ENCODE results near the gene FKBP15.

Gene FKBP15

DNA sequence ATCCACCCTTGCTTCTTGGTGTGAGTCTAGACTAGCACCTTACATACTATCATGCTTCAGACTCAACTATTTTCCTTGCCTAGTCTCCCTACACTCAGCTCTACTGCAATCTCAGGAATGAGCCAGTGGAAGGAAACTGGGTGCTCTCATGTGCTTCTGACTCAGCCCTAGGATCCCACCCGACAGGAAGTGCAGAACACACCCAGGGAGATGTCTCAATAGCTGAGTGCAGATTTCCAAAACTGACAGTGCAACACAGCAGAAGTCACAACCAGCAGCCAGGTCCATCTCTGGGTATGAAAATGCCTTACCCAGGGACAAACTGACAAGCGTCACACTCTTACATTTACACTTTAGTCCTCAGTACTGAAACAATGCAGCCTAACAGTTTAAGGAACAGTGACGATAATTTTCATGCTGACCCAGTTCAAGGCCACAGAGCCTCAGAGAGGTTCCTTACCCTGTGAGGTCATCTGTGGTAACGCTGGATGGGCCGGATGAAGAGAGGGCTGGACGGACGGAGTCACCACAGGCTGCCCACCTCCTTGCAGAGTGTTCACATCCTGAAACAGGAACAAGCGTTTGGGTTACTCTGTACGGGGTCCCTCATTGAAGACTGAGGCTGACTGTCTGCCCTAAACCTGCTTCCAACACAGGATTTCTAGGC is 33.0 kb downstream of the FKBP15 start:
- DNase-seq (ENCODE audit: extremely low spot score, insufficient read length, low read depth) (no peak), FAIRE-seq (no peak)

DNA sequence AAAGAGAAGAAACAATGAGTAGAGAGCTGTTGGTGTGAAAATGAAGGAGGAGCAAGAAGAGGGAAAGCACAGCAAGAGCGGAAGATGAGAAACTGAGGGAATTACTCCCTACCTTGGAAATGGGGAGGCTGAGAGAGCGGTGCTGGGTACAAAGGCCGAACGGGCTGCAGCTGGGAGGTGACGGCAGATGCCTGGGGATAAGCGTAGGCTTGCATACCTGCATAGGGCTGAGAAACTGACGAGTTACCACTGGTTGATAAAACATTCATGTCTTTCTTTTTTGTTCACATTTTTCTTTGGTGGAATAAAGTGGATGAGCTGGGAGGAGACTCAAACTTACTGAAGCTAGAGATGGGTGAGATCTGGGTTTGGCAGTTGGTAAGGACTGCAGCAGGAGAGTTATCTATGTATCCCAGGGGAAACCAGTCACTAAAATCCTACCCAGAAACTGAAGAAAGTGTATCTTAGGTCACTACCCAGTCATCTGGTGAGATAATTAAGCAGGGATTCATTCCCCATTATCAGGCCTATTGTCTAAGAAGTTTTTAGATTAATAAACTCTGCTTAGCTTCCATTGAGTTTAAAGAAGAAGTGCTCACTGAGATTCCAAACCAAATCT is 34.8 kb downstream of the FKBP15 start:
- DNase-seq (ENCODE audit: extremely low spot score, insufficient read length, low read depth) (no peak), FAIRE-seq (no peak)

DNA sequence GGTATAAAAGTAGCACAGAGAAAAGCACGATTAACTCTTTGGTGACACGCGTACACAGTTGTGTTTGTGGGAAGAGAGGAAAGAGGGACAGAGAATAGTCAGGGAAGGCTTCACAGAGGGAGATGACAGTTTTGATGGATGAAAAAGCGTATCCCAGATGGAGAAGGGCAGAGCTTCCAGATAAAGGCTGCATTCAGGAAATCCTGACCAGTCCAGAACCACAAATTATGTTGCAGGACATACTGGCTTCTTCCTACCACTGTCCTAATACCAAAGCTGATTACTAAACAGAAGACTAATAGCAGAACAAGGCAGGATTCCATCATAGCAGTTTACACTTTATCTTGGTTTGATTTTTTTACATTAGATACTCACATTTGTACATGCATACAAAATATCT is 35.8 kb downstream of the FKBP15 start:
- no peak for DNase-seq (ENCODE audit: extremely low spot score, insufficient read length, low read depth)
- FAIRE-seq: no peak

DNA sequence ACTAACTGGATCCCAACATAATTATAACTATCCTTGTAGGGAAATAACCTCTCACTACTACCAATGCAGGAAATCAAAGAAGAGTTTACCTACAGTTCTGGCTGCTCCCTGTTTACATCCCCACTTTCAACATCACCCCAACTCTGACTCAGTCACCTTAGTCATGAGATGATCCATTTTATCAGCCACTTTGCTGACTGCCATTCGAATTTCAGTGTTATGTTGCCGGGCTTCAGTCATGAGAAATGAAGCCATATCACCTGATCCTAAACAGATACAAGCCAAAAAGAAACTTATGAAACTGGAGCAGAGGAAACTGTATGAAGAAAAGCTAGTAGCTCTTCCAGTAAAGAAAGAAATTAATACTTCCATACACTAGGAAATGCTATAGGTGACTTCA is 36.5 kb downstream of the FKBP15 start:
- no peak for DNase-seq (ENCODE audit: extremely low spot score, insufficient read length, low read depth)
- FAIRE-seq: no peak

DNA sequence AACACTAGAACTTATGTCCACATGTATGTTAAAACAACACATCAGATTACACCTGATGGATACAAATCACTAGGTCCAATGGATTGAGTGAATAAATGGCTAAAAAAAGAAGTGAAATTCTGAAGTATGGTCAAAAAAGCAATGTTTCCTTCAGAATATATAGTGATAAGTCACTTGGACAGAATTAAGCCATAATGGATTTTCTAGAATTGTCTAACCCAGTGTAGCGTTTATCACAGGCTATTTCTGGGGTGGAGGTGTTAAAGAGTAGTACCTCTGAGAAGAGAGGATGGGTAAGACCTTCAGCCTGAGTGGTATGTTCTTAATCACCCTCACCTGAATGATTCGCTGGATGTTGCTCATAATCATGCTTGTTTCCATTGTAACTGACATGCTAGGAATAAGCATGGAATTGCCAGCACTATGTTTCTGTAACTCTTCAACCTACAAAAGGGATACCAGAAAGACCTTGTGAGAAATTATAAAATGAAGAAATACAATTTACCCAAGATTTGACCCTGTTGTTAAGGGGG is 37.1 kb downstream of the FKBP15 start:
- DNase-seq (ENCODE audit: extremely low spot score, insufficient read length, low read depth) (no peak), FAIRE-seq (no peak)

DNA sequence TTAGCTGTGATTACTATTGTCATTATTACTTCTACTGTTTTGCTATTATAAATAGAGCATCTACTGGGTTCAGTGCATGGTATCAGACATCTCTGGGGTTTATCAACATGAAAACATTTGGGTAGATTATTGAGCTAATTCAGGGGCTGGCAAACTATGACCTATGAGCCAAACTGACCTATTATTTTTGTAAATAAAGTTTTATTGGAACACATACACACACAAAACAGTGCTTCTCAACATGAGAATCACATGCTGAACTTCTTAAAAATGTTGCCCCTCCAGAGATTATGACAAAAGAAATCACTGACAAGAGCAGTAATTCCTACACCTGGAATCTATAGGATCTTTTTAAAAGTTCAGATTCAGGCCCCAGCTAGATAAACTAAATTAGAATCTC is 39.9 kb downstream of the FKBP15 start:
- FAIRE-seq: no peak
- no peak for DNase-seq (ENCODE audit: extremely low spot score, insufficient read length, low read depth)

DNA sequence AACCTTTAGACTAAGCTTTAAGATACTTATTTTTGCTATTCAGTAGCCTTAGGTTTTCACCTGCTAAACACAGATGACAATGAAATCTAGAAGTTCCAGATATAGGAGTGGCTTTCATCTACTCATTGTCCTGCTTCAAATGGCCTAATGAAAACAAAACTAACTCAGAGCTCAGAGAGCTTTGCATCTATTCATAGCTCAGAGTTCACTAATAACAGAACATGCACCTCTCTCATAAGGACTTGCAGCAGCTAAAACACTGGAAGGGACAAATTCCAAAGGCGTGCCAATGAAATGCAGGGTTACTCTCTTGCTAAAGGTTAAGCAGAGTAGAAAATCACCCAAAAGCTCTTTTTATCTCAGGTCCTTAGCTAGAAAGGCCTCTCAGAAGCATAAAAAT is 41.2 kb downstream of the FKBP15 start:
- FAIRE-seq: no peak
- no peak for DNase-seq (ENCODE audit: extremely low spot score, insufficient read length, low read depth)

DNA sequence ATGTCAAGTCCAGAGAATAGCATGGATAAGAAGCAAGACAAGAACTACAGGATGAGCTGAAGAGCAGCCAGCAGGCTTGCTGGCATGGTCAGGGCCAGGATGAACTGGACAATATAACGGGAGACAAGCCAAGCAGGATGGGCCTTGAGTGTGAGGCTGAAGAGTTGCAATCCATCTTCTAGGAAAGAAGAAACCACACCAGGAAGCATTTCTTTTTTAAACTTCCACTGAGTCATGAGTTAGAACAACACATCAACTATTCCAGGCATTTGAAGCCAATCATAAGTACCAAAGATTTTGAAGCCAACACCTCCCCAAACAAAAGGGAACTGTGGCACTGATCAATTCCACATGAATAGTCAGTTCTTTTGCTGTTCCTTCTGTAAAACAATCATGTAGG is 43.0 kb downstream of the FKBP15 start:
- no peak for DNase-seq (ENCODE audit: extremely low spot score, insufficient read length, low read depth)

DNA sequence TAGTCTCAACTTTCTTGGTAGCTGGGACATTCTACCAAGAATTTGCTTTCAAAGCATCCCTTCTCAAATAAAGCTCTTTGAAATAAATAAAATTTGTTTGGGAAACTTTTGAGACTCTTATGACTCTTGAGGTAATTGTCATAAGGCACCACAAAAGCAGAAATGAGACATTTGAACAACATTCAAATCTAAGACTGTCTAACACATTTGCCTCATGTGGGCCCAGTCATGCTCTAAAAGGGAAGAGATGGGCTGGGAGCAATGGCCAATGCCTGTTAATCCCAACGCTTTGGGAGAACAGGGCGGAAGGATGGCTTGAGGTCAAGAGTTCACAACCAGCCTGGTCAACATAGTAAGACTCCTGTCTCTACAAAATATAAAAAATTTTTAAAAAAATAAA is 43.8 kb downstream of the FKBP15 start:
- DNase-seq (ENCODE audit: extremely low spot score, insufficient read length, low read depth): no peak

More for the DNA sequence above, 43.0 kb downstream of the FKBP15 start:
- no peak for FAIRE-seq

DNA sequence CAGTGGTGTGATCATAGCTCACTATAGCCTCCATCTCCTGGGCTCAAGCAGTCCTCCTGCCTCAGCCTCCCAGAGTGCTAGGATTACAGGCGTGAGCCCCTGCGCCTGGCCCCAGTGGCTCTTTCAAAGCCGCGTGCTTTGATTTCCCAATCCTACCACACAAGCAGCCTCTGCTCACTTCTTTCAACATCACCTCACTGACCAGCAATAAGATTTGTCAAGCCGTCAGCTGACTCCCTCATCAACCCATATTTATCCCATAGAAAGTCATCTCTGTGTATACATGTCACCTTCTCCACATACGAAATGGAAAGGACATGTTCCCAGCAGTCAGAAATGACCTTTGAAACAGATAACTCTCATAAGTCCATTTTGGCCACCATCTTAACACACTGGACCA is 44.3 kb downstream of the FKBP15 start:
- DNase-seq (ENCODE audit: extremely low spot score, insufficient read length, low read depth): no peak
- FAIRE-seq: no peak

More for the DNA sequence above, 43.8 kb downstream of the FKBP15 start:
- no peak for FAIRE-seq

DNA sequence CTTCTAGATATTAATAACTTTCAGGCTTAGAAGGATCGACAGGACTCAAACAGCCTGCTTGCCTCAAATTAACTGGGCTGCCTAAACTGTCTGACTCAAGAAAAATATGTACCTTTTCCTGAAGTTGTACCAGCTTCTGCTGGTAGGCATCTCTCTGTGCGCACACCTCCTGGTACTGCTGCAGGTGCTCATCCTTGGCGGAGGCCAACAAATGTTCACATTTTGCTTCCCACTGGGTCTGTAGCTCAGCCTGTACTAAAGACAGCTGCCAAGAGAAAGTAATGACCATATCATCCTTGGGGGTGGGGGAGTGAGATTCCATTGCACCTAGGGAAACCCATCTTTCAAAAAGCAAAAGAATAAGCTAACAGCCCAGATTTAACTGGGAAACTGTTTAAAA is 47.7 kb downstream of the FKBP15 start:
- FAIRE-seq (no peak), DNase-seq (ENCODE audit: extremely low spot score, insufficient read length, low read depth) (no peak)

DNA sequence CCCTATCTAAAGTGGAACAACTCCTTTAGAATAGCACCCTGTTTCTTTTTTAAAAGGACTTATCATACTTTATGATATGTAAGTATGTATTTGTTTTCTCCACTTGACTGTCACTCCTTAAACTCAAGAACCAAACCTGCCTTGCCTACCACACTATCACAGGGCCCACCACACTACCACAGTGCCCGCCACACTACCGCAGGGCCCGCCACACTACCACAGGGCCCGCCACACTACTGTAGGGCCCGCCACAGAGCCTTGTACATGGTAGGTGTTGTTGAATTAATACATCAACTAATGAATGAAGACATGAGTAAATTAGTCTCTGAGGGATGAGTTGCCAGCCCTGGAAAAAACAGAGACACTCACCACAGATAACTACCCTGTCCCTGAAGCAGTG is 52.3 kb downstream of the FKBP15 start:
- FAIRE-seq (no peak), DNase-seq (ENCODE audit: extremely low spot score, insufficient read length, low read depth) (no peak)

DNA sequence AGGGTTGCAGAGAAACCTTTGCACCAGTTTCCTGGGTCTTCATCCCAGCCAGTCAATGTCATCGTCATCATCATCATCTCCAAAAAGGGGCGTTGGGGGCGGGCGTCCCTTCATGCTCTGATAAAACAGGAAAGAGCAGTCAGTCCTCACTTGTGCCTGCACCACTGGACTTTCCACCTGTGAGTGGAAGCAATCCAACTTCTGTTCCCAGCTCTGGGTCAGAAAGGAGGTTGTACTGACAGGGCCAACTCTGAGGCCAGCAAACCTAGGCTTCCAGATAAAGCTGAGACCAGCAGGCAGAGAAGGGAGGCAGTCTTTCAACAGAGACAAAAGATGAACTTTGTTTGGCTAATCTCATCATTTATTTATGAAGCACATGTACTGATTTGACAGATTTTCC is 55.0 kb downstream of the FKBP15 start:
- no peak for FAIRE-seq
- no peak for DNase-seq (ENCODE audit: extremely low spot score, insufficient read length, low read depth)

DNA sequence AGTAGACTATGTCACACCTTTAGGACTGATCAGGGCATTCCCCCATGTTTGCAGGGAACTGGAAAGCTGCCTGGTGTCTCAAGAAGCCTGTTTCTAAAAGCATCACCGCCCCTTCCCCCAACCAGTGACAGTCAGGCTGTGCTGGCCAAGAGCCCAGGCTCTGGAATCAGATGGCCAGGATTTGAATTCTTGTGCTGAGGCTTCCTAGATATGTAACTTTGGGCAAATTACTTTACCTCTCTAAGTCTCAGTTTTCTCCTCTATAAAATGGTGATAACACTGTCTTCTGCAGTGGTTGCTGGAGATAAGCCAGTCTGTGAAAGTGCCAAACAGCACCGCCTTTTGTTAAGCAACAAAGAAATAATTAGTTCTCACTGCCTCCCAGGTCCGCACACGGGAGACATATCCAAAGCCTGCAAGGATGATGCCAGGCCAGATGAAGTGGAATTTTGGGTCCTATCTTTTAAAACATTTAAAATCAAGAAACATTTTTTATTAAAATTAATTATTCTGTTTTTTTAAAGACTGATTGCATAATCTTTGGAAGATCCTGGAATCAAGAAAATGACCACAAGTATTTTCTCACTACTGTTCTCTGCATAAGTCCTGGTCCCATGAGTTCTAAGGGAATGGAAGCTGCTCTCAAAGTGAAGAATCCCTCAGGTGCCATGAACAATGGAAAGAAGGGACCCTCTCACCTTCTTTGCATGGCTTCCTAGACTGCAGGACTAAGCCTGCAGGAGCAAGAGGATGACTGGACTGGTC is 56.4 kb downstream of the FKBP15 start:
- no peak for DNase-seq (ENCODE audit: extremely low spot score, insufficient read length, low read depth)
- FAIRE-seq: no peak

DNA sequence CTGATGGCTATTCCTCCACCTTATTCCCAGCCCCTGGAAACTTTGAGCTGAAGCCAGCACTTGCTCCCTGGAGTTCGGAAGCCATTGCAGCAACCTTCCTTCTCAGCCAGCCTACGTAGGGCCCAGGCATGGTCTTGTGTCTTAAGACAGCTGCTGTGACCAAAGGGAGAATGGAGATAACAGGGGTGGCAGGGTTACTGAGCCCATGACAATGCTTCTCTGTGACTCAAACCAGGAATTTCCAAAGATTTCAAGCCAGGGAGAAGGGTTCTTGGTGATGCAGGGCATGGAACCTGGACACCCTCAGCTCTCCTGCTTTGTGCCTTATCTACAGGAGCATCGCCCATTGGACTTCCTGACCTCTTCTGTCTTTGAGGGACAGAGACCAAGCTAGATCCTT is 58.1 kb downstream of the FKBP15 start:
- FAIRE-seq: no peak
- no peak for DNase-seq (ENCODE audit: extremely low spot score, insufficient read length, low read depth)

DNA sequence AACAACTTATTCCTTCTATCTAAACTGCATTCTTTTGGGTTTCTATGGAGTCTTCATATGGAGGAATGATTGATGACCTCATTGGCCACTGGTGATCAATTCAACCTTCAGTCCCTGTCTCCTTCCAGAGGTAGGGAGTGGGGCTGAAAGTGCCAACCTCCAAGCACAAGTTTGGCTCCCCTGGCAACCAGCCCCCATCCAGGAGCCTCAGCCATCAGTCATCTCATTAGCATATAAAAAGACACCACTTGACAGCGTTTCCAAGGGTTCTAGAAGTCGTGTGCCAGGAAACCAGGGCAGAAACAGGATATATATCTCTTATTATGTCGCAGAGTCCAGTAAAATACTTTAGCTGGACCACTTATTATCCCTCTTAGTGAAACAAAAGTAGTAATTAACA is 60.5 kb downstream of the FKBP15 start:
- no peak for FAIRE-seq
- no peak for DNase-seq (ENCODE audit: extremely low spot score, insufficient read length, low read depth)

DNA sequence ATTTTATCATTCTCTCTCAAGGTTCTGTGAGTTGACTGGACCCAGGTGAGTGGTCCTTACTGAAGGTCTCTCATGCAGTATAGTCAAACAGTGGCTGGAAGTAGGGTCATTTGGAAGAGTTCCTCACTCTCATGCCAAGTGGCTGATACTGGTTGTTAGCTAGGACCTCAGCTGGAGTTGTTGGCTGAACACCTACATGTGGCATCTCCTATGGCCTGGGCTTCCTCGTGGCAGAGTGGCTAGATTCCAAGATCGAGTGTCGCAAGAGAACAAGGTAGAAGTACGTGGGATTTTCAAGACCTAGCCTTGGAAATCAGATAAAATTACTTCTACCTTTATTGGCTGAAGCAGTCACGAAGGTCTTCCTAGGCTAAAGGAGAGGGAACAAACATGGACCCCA is 62.6 kb downstream of the FKBP15 start:
- DNase-seq (ENCODE audit: extremely low spot score, insufficient read length, low read depth) (no peak), FAIRE-seq (no peak)

DNA sequence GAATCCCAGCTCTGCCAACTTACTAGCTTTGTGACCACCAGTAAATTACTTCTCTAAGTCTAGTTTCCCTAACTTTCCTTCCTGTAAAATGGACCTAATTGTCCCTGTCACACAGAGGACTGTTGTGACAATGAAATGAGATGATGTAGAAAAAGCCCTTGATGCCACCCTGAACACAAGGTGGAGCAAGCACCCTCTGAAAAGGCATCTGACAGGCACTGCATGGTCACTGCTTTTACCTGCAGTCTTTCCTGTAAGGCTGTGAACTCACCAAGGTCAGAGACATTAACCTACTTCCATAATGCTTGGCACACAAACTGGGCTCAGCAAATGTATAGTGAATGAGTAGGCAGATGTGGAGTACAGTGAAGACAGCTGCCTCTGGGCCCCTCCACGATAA is 64.2 kb downstream of the FKBP15 start:
- DNase-seq (ENCODE audit: extremely low spot score, insufficient read length, low read depth): no peak
- FAIRE-seq: no peak

DNA sequence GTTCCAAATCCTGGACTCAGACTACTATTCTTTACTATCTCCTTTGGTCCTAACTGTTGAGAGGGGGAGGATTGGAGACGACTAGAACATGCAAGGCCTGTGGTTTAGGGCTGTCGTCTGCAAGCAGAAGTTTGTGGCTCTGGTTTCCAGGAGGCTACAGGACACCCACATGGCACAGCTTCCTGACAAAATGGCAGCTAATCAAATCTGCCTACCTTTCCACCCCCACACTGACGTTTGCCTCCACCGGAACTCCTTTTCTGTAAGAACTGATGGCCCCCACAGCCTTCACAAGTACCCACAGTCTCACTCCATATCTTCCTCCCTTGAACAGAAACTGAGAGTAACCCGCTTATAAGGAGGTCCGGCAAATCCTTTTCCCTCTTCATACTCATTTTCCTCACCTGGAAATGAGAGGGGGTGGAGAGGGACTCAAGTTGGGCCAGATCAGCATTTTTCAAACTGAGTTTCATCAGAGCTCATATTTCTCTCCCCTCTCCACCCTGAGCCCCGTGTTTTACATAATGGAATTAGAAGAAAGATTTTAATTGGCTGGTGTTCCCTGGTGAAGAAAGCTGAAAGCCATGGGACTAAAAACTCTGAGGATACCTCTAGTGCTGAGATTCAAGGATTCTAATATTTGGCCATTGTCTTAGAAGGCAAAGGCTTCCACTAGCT is 65.0 kb downstream of the FKBP15 start:
- FAIRE-seq (no peak), DNase-seq (ENCODE audit: extremely low spot score, insufficient read length, low read depth) (no peak)

DNA sequence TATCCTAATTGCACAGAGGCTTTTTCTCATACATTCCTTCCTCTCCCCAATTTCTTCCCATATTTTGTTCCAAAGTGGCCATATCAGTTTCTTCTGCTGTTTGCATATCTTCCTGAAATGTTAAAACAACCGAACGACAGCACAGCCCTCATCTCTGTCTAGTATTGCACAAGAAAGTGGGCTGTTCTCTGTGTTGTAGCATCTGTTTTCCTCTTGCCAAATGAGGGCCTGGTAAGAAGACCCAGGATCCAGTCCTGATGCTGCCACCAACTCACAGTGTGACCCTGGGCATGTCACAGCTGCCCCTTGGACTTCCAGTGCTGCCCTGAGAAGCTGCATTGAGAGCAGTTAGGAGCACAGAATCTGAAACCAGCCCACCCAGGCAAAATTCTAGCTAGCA is 66.1 kb downstream of the FKBP15 start:
- DNase-seq (ENCODE audit: extremely low spot score, insufficient read length, low read depth) (no peak), FAIRE-seq (no peak)

DNA sequence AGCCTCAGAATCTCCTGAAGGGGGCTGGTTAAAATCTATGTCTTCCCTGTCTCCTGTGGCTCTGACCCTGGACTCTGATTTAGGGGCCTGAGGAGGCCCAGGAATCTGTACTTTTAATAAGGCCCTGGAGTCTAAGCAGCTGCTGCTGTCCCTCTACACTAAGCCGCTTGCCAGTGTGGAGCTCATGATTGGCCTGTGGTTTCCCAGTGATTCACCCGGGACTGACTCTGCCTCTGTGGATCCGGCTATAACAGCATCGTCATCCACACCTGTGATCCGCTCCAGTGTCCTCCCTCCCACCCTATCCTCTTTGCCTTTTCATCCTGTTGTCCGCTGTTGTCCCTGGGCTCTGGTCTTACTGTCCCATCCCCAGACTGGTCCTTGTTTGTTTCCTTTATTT is 66.6 kb downstream of the FKBP15 start:
- no peak for FAIRE-seq
- DNase-seq (ENCODE audit: extremely low spot score, insufficient read length, low read depth): no peak

All from GM18507 (cell line).